Central memory CD4-positive, alpha-beta T cell (primary cell): ENCODE measurements around the gene ARID1A.

Source experiments
- DNase-seq: peaks from one replicate; pipeline ENCODE4 v3.0.0; 2022

Gene ARID1A

GRCh38 chr1:26828411-26828991 is 132.7 kb downstream of the ARID1A start:
- no peak for DNase-seq

- DNase-seq = no peak
These were observed 133.5 kb downstream of the ARID1A start for GRCh38 chr1:26829184-26829911.

- no peak for DNase-seq
These were observed 135.2 kb downstream of the ARID1A start for GRCh38 chr1:26831059-26831458.
